ENCODE data around the gene FGGY.

DNA sequence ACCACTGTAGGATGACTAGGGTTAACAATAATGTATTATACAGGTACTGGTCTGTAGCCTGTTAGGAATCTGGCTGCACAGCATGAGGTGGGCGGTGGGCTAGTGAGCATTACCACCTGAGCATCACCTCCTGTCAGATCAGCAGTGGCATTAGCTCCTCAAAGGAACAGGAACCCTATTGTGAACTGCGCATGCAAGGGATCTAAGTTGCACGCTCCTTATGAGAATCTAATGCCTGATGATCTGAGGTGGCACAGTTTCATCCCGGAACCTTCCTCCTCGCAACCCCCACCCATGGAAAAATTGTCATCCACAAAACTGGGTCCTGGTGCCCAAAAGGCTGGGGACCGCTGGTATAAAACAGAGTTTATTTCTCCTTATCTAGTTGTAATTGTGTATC lies 147.6 kb downstream of the FGGY start:
- TF ChIP-seq CTCF (IDR thresholded peaks at IDR 0.05; ENCODE audit: extremely low read depth in 1 of 2, insufficient read depth in 1 of 2, low read depth in 1 of 2, low read length in 2 of 2) (no peak), EZH2 (IDR thresholded peaks at IDR 0.05; ENCODE audit: borderline replicate concordance, low read depth, low read length, severe bottlenecking) (no peak), POLR2A (IDR thresholded peaks at IDR 0.05; ENCODE audit: low read depth, low read length) (no peak), JUN (IDR thresholded peaks at IDR 0.05; ENCODE audit: borderline replicate concordance, insufficient read depth, insufficient read length, low read depth) (no peak)

Measured in endothelial cell of umbilical vein (primary cell).